GM19452 (cell line): ENCODE data around the gene KRT17.
A peak's percentile ranks its signal among the peaks of the same experiment; 100 is the strongest.
"Not testable (repeated sequence)": the region's sequence is repeated elsewhere in the genome, so short reads cannot be mapped to it uniquely, and the experiment has no call there.

Experiments used
- ATAC-seq: cut with Tn5 transposase; IDR thresholded peaks from one replicate; pipeline ENCODE4 v1.9.1; 2021; ENCODE audit not compliant: unreplicated experiment

The KRT17 gene

GRCh38 chr17:41654678-41655607 is 30.6 kb upstream of the KRT17 start:
- no peak for ATAC-seq

- no peak for ATAC-seq
Measured at GRCh38 chr17:41653892-41654677, 29.7 kb upstream of the KRT17 start.

GRCh38 chr17:41653421-41653820 is 29.0 kb upstream of the KRT17 start:
- ATAC-seq = no peak

GRCh38 chr17:41652461-41652970 is 28.1 kb upstream of the KRT17 start:
- no peak for ATAC-seq

GRCh38 chr17:41651625-41652460 is 27.5 kb upstream of the KRT17 start:
- no peak for ATAC-seq

- no peak for ATAC-seq
Measured at GRCh38 chr17:41650794-41651624, 26.6 kb upstream of the KRT17 start.

- no peak for ATAC-seq
Measured at GRCh38 chr17:41649923-41650519, 25.6 kb upstream of the KRT17 start.

- peak; percentile 81 for ATAC-seq
Measured at GRCh38 chr17:41648411-41649195, 24.2 kb upstream of the KRT17 start.

- ATAC-seq = no peak
Measured at GRCh38 chr17:41647940-41648410, 23.6 kb upstream of the KRT17 start.

GRCh38 chr17:41647038-41647813 is 22.9 kb upstream of the KRT17 start:
- no peak for ATAC-seq

GRCh38 chr17:41642252-41643156 is 18.1 kb upstream of the KRT17 start:
- no peak for ATAC-seq

GRCh38 chr17:41640596-41640995 is 16.2 kb upstream of the KRT17 start:
- not testable (repeated sequence) for ATAC-seq

- ATAC-seq = no peak
Measured at GRCh38 chr17:41639492-41640473, 15.4 kb upstream of the KRT17 start.

- no peak for ATAC-seq
Measured at GRCh38 chr17:41638941-41639340, 14.6 kb upstream of the KRT17 start.

GRCh38 chr17:41638194-41638593 is 13.8 kb upstream of the KRT17 start:
- ATAC-seq = no peak

- no peak for ATAC-seq
Measured at GRCh38 chr17:41636652-41637051, 12.3 kb upstream of the KRT17 start.
